ENCODE data around the gene CRYAA.
"Not testable (repeated sequence)": the region's sequence is repeated elsewhere in the genome, so short reads cannot be mapped to it uniquely, and the experiment has no call there.

DNA sequence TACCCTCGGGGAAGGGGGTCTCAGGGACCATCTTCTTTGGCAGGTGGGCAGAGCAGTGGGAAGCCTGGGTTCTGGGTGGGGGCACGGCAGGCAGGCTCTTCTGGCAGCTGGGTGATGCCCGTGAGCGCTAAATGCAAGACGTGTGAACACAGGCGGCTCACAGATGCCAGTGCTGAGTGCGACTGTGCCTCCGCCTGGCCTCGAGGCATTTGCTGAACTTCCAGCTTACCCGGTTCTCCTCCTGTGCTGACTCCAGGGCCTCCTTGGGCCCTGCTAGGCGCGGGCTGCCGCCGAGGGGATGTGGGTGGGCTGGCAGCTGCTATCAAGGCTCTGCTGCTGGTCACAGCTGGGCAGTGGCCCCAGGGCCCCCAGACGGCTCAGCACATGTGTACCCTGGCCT, 12.2 kb downstream of the CRYAA start:
- TF ChIP-seq POLR2AphosphoS5 (IDR thresholded peaks at IDR 0.05) = not testable (repeated sequence)
- TF ChIP-seq, protein P1, sequence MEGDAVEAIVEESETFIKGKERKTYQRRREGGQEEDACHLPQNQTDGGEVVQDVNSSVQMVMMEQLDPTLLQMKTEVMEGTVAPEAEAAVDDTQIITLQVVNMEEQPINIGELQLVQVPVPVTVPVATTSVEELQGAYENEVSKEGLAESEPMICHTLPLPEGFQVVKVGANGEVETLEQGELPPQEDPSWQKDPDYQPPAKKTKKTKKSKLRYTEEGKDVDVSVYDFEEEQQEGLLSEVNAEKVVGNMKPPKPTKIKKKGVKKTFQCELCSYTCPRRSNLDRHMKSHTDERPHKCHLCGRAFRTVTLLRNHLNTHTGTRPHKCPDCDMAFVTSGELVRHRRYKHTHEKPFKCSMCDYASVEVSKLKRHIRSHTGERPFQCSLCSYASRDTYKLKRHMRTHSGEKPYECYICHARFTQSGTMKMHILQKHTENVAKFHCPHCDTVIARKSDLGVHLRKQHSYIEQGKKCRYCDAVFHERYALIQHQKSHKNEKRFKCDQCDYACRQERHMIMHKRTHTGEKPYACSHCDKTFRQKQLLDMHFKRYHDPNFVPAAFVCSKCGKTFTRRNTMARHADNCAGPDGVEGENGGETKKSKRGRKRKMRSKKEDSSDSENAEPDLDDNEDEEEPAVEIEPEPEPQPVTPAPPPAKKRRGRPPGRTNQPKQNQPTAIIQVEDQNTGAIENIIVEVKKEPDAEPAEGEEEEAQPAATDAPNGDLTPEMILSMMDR (IDR thresholded peaks at IDR 0.05) = not testable (repeated sequence)

All from suprapubic skin (tissue), 3 donors.